DOHH2 (cell line): ENCODE results near the gene GPX4.

Experiments used
- H3F3A ChIP-seq: fragments of 200-600 bp; sonication (generic), shearing (Covaris generic); 2 replicates; pipeline ENCODE4 v1.6.0; 2016; ENCODE audit warnings: antibody characterized with exemption, mild to moderate bottlenecking; ENCODE audit not compliant: control insufficient read depth, insufficient read depth
- H3K27ac ChIP-seq: fragments of 200-600 bp; sonication (generic); 2 replicates; pipeline ENCODE4 v1.5.1; 2014; ENCODE audit warnings: low read depth, mild to moderate bottlenecking, low read length, moderate library complexity
- H3K27me3 ChIP-seq: fragments of 200-600 bp; sonication (generic); 2 replicates; pipeline ENCODE4 v1.6.1; 2014; ENCODE audit warnings: mild to moderate bottlenecking, low read length, mixed read lengths; ENCODE audit not compliant: control insufficient read depth
- H3K36me3 ChIP-seq: fragments of 200-600 bp; sonication (generic); 2 replicates; pipeline ENCODE4 v1.6.1; 2014; ENCODE audit warnings: mild to moderate bottlenecking, low read length, moderate library complexity, mixed read lengths; ENCODE audit not compliant: control insufficient read depth
- H3K4me1 ChIP-seq: fragments of 200-600 bp; sonication (generic); 2 replicates; pipeline ENCODE4 v1.6.1; 2014; ENCODE audit warnings: mild to moderate bottlenecking, low read length, mixed read lengths; ENCODE audit not compliant: control insufficient read depth
- H3K4me2 ChIP-seq: fragments of 200-600 bp; sonication (generic); 2 replicates; pipeline ENCODE4 v1.6.0; 2014; ENCODE audit warnings: mild to moderate bottlenecking, low read length, moderate library complexity
- H3K4me3 ChIP-seq: fragments of 200-600 bp; sonication (generic); 2 replicates; pipeline ENCODE4 v1.5.1; 2014; ENCODE audit warnings: mild to moderate bottlenecking, low read length, mixed read lengths
- H3K79me2 ChIP-seq: fragments of 200-600 bp; sonication (generic); 2 replicates; pipeline ENCODE4 v1.6.1; 2014; ENCODE audit warnings: mild to moderate bottlenecking, low read length, mixed read lengths; ENCODE audit not compliant: control insufficient read depth
- H3K9me2 ChIP-seq: fragments of 200-600 bp; sonication (generic); replicated peaks from 2 replicates; pipeline ENCODE4 v1.6.1; 2014; ENCODE audit warnings: mild to moderate bottlenecking, low read length, mixed read lengths; ENCODE audit not compliant: control insufficient read depth
- H3K9me3 ChIP-seq: fragments of 200-600 bp; sonication (generic); 2 replicates; pipeline ENCODE4 v1.6.1; 2014; ENCODE audit warnings: antibody characterized with exemption, low read length, mixed read lengths; ENCODE audit not compliant: control insufficient read depth, insufficient read depth
- H4K20me1 ChIP-seq: fragments of 200-600 bp; sonication (generic); 2 replicates; pipeline ENCODE4 v1.6.0; 2014; ENCODE audit warnings: low read depth, mild to moderate bottlenecking, antibody characterized with exemption, low read length, moderate library complexity; ENCODE audit not compliant: control insufficient read depth, insufficient read depth
- CTCF ChIP-seq: fragments of 200-600 bp; sonication (generic); IDR thresholded peaks from one replicate; pipeline ENCODE4 v1.5.1; 2014; ENCODE audit warnings: antibody characterized with exemption, mild to moderate bottlenecking, low read depth, low read length; ENCODE audit not compliant: poor library complexity, severe bottlenecking
- EZH2phosphoT487 ChIP-seq: fragments of 200-600 bp; sonication (generic); IDR thresholded peaks from 2 replicates; pipeline ENCODE4 v1.6.1; 2017; ENCODE audit warnings: borderline replicate concordance, mild to moderate bottlenecking, antibody characterized with exemption, low read length, moderate library complexity, mixed read lengths

The GPX4 gene

GRCh38 chr19:1063030-1063908 is 40.5 kb upstream of the GPX4 start:
- Histone ChIP-seq H3K36me3 (peaks cover 8% of the 10 kb centered on the region), H3K4me1 (peaks cover 32% of the 10 kb centered on the region)

DNA sequence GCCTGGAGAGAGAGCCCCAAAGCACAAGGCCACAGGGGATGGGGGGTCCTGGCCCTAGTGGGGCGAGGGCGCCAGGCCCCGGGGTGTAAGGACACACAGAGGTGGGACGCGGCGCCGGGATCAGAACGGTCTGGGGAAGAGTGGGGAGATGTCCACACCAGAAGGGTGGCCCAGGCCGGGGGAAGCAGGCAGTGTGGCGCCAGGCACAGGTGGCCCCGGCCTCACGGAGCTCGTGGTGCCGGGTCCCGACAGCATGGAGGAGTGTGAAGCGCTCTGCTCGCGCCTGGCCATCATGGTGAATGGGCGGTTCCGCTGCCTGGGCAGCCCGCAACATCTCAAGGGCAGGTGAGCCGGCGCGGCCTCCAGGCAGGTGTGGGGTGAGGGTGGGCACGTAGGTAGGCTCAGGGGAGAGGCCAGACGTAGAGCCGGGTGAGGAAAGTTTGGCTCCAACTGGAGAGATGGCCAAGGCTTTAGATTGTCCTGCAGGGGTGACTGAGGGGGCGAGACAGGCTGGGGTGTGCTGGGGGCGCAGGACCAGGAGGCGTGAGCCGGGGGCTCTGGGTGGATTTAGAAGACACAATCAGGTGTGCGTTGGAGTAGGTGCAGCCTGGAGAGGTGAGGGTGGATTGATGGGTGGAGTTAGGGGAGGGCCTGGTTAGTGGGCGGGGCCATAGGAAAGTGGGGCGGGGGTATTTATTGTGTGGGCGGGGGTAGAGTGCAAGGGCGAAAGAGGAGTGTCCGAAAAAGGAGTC is 39.7 kb upstream of the GPX4 start:
- no peaks in the 10 kb centered on the region for H3K9me3 ChIP-seq
- H3K4me1 ChIP-seq = peaks cover 38% of the 10 kb centered on the region
- peaks cover 7% of the 10 kb centered on the region; the same call in 1 of the 2 replicates for H3F3A ChIP-seq
- H3K4me2 ChIP-seq = peak overlapping the region; percentile 70
- TF ChIP-seq EZH2phosphoT487 (no peak), CTCF (no peak)
- no peak overlapping the region for H3K27ac ChIP-seq
- H3K27me3 ChIP-seq = no peaks in the 10 kb centered on the region
- H4K20me1 ChIP-seq = no peaks in the 10 kb centered on the region
- 0 out of 2 replicates have a peak overlapping the region, but pooled peaks have one; percentile 34 for H3K4me3 ChIP-seq
- H3K79me2 ChIP-seq = peaks cover 15% of the 10 kb centered on the region
- H3K36me3 ChIP-seq = peaks cover 15% of the 10 kb centered on the region
- no peaks in the 10 kb centered on the region for H3K9me2 ChIP-seq

More at GRCh38 chr19:1063030-1063908, 40.5 kb upstream of the GPX4 start:
- no peak overlapping the region for H3K4me3 ChIP-seq
- H3K9me3 ChIP-seq = no peaks in the 10 kb centered on the region
- H3K79me2 ChIP-seq = peaks cover 7% of the 10 kb centered on the region
- no peaks in the 10 kb centered on the region for H3K9me2 ChIP-seq
- peaks cover 7% of the 10 kb centered on the region; the same call in 1 of the 2 replicates for H3F3A ChIP-seq
- no peak overlapping the region for H3K27ac ChIP-seq
- no peak for TF ChIP-seq EZH2phosphoT487
- no peak for TF ChIP-seq CTCF
- no peaks in the 10 kb centered on the region for H3K27me3 ChIP-seq
- no peak overlapping the region for H3K4me2 ChIP-seq
- H4K20me1 ChIP-seq = no peaks in the 10 kb centered on the region

- Histone ChIP-seq H3K4me2 (peak overlapping the region; percentile 70), H3K36me3 (peaks cover 21% of the 10 kb centered on the region), H3K27me3 (no peaks in the 10 kb centered on the region), H3K4me1 (peaks cover 46% of the 10 kb centered on the region), H3K4me3 (peak overlapping the region; percentile 34), H4K20me1 (no peaks in the 10 kb centered on the region), H3K27ac (no peak overlapping the region), H3K9me3 (no peaks in the 10 kb centered on the region), H3F3A (peaks cover 9% of the 10 kb centered on the region; the same call in 1 of the 2 replicates), H3K9me2 (no peaks in the 10 kb centered on the region), H3K79me2 (peaks cover 23% of the 10 kb centered on the region)
- TF ChIP-seq CTCF (peak; percentile 67), EZH2phosphoT487 (no peak)
Measured at GRCh38 chr19:1064661-1065605, 38.9 kb upstream of the GPX4 start.
